Aorta (tissue), 5 donors: Measurements from ENCODE around the gene BUB1B. TPM values are rescaled to one million over a fixed set of nuclear protein-coding genes. Genes with fewer than 3 reads are reported as not detected.

Experiments
- ATAC-seq: fragments of 200-7000 bp; cut with Tn5 transposase; one replicate; pipeline ENCODE4 v1.9.1; 2022; ENCODE audit warnings: moderate library complexity; ENCODE audit not compliant: low FRiP score
- DNase-seq, 2 donors: peaks; one replicate each; pipeline ENCODE4 v3.0.0-alpha.2; 2020
- H3K27ac ChIP-seq, 2 donors: one replicate each; pipeline ENCODE4 v1.5.1; 2013; ENCODE audit warnings: low read length in 2 of 2, mild to moderate bottlenecking in 2 of 2, moderate library complexity in 2 of 2, control low read depth in 1 of 2, inconsistent platforms in 1 of 2, low read depth in 1 of 2
- H3K27me3 ChIP-seq, 2 donors: one replicate each; pipeline ENCODE4 v1.6.1; 2013; ENCODE audit warnings: control low read depth in 1 of 2, low read length in 1 of 2, mild to moderate bottlenecking in 1 of 2, moderate library complexity in 1 of 2; ENCODE audit not compliant: insufficient read depth in 2 of 2, control insufficient read depth in 1 of 2
- H3K36me3 ChIP-seq, 2 donors: one replicate each; pipeline ENCODE4 v1.6.1; 2013; ENCODE audit warnings: control low read depth in 1 of 2, low read length in 1 of 2, mild to moderate bottlenecking in 1 of 2; ENCODE audit not compliant: insufficient read depth in 2 of 2, control insufficient read depth in 1 of 2
- H3K4me1 ChIP-seq, 2 donors: one replicate each; pipeline ENCODE4 v1.6.1; 2013; ENCODE audit warnings: low read length in 2 of 2, control low read depth in 1 of 2, mild to moderate bottlenecking in 1 of 2, moderate library complexity in 1 of 2; ENCODE audit not compliant: insufficient read depth in 2 of 2, control insufficient read depth in 1 of 2
- H3K4me3 ChIP-seq, 2 donors: one replicate each; pipeline ENCODE4 v1.5.1; 2013; ENCODE audit warnings: low read length in 2 of 2, control low read depth in 1 of 2, mild to moderate bottlenecking in 1 of 2
- H3K9me3 ChIP-seq: one replicate; pipeline ENCODE4 v1.6.1; 2013; ENCODE audit warnings: mild to moderate bottlenecking, low read length; ENCODE audit not compliant: control insufficient read depth
- WGBS, 2 donors: extraction: QIAGEN DNeasy Blood & Tissue Kit; methylation state at CpG; one replicate each; pipeline ENCODE4 v1.1.7; 2013; 5-methylcytosine and 5-hydroxymethylcytosine counted together
- intact Hi-C, 2 donors: fragments of 100-400 bp; cut with DNase I; formaldehyde crosslinking; loops; one replicate each; pipeline versions ENCODE4 v1.14.2 to v1.15.0; 2022
- polyA plus RNA-seq, 2 donors: library from polyadenylated mRNA; stranded (reverse); fragments of 200-250 nt; gene quantifications; one replicate each; pipeline ENCODE4 v1.2.3, GENCODE V29; 2013
- total RNA-seq, 2 donors: library from RNA; stranded (reverse); fragmentation: NEBNext Ultra II Directional; extraction: Animal tissue kit (Norgen Biotek cat#: 25700); gene quantifications; one replicate each; pipeline ENCODE4 v1.2.1, GENCODE V29; 2021
- donor health status: healthy with polysubstance abuse.
- donor health status: Bipolar disorder and iron deficiency.
- donor health status: DM: no; HTN: no; CAD: no.
- donor health status: DM: no; HTN: no; CAD: no.
- donor health status: DM: yes; HTN: yes; CAD: no.

BUB1B gene
- total and polyA plus RNA-seq, 4 donors = 0.51 to 5.0 (median 1.9) TPM

DNA sequence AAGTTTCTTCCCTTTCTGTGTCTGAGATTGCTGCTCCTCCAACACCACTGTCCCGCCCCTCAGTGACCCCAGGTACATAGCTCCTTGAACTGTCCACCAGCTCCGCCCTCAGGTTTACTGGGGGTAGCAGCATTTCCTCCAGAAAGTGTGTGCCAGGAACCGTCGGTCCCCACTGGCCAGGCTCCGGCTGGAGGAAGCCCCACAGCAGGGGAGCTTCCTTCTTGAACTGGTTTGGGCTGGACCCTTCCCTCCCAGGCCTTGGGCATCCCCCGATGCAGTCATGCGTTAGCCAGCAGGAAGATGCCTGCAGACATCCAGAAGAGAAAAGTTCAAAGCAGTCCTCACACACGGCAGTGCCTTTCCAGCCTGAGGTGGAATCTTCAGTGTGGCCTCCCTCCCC, 97.7 kb downstream of the BUB1B start:
- no peaks in the 10 kb centered on the region for H3K9me3 ChIP-seq
- no peak overlapping the region for H3K27ac ChIP-seq
- no peaks in the 10 kb centered on the region for H3K36me3 ChIP-seq
- intact Hi-C loops = loop anchor here in 1 of 2 donors (10.0 kb wide), 1 partner anchor 56 kb away; no protein-coding TSS in a partner anchor
- H3K4me1 ChIP-seq = no peaks in the 10 kb centered on the region
- WGBS, 2 donors = 79 to 84% methylated on average over 8 of the region's 8 CpGs
- ATAC-seq (no peak), DNase-seq (peak in 1 of 2 donors; percentile 23)
- H3K4me3 ChIP-seq = no peak overlapping the region
- no peaks in the 10 kb centered on the region for H3K27me3 ChIP-seq

DNA sequence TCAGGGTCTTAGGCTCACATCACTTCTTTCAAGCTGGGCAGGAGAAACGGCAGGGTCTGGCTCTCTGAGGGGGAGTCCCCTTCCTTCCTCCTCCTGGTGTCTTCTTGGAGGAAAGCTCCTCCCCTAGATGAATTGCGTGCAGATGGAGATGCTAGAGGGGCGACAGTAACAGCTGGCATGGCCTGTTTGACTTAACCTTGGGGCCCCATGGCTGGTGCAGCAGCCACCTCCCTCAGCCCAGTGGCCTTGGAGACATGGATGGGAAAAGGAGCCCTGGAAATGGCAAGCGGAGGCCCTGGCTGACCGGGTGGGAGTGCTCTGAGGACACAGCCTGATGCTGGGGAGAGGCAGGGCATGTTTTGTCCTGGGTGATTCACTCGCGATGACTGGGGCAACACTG, 98.2 kb downstream of the BUB1B start:
- no peaks in the 10 kb centered on the region for H3K9me3 ChIP-seq
- H3K4me3 ChIP-seq = no peak overlapping the region
- H3K27me3 ChIP-seq = no peaks in the 10 kb centered on the region
- 88 to 89% methylated on average over 7 of the region's 7 CpGs for WGBS, 2 donors
- ATAC-seq (no peak), DNase-seq (peak in 1 of 2 donors; percentile 43)
- no peak overlapping the region for H3K27ac ChIP-seq
- H3K4me1 ChIP-seq = no peaks in the 10 kb centered on the region
- intact Hi-C loops = loop anchor here in 1 of 2 donors (10.0 kb wide), 1 partner anchor 56 kb away; no protein-coding TSS in a partner anchor
- no peaks in the 10 kb centered on the region for H3K36me3 ChIP-seq

DNA sequence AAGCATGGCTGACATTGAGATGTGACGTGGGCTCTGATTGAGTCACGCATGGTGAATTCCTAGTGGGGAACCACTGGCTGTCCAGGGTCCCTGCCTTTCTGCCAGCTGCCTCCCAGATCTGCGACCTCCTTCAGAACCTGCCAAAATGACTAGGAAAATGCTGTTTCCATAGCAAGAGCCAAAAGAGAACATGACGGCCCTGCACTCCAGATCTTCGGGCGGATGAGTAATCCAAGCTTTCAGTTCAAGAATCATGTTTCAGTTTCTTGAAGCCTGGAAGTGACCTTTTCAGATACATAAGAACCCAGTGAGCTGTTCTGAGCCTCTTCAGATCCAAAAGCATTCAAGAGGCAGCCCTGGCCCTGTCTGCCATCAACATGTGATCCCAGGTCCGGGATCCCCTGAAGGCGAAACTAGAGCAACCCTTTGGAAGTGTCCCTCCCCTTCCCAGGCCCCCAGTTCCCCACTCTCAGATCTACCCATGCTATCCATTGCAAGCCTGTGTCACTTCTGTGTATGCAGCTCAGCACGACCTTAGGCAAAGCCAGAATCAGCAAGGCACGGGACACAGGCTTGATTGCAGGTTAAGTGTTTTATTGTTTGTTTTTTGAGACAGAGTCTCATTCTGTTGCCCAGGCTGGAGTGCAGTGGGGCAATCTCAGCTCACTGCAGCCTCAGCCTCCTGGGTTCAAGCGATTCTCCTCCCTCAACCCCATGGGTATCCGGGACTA, 102.3 kb downstream of the BUB1B start:
- no peak for ATAC-seq
- H3K27me3 ChIP-seq = no peaks in the 10 kb centered on the region
- no peak overlapping the region for H3K4me3 ChIP-seq
- intact Hi-C loops = no loop called here
- H3K9me3 ChIP-seq = no peaks in the 10 kb centered on the region
- WGBS, 2 donors = 73 to 79% methylated on average over 12 of the region's 12 CpGs
- no peaks in the 10 kb centered on the region for H3K36me3 ChIP-seq
- no peaks in the 10 kb centered on the region for H3K4me1 ChIP-seq
- no peak for DNase-seq
- no peak overlapping the region for H3K27ac ChIP-seq

DNA sequence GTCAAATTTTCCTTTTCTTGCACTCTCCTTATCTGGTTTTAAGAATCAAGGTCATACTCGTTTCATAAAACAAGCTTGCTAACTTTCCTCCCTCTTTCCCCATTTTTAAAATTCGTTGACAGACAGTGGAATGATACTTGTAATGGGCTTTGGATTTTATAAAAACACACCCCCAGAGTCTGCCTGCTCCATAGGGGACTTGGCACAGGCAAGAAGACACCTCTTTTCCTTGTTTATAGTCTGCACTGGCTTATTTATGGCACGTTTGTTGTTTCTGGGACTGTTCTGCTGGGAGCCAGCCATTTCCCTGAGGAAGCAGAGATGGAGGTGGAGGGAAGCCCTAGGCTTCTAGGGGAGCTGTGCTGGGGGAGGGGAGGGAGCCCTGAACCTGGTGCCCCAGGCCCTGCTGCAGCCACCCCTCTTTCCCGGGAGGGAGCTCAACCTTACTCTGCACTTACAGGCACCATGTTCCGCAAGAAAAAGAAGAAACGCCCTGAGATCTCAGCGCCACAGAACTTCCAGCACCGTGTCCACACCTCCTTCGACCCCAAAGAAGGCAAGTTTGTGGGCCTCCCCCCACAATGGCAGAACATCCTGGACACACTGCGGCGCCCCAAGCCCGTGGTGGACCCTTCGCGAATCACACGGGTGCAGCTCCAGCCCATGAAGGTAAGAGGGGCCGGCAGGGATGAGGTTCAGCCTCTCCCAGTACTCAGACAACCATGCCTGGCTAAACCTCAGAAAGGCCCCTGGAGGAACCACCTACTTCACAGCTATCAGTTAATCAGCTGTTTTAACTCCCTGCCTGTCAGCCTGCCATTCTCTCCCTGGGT, 103.7 kb downstream of the BUB1B start:
- Histone ChIP-seq H3K27me3 (no peaks in the 10 kb centered on the region), H3K4me3 (no peak overlapping the region), H3K36me3 (no peaks in the 10 kb centered on the region), H3K9me3 (no peaks in the 10 kb centered on the region), H3K4me1 (no peaks in the 10 kb centered on the region), H3K27ac (no peak overlapping the region)
- WGBS, 2 donors = 82 to 87% methylated on average over 15 to 16 of the region's 16 CpGs
- DNase-seq (no peak), ATAC-seq (no peak)
- intact Hi-C loops = no loop called here

DNA sequence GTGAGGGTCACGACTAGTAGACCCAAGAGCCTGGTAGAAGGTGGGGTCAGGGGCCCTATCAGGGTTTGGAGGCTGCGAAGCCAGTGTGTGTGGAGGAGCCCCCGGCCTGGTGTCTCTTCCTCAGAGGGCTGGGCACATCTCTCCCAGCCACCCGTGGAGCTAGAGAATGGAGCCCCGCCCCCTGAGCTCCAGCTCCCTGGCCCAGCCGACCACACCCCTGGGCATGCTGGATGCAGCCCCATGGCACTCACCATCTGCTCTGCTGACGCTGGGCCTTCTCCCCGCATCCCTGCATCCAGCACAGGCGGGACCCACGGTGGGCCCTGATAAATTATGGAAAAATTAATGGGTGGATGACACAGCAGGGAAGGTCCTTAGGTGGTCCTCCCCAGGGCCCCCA, 104.5 kb downstream of the BUB1B start:
- no peaks in the 10 kb centered on the region for H3K9me3 ChIP-seq
- 86 to 88% methylated on average over 10 of the region's 10 CpGs for WGBS, 2 donors
- ATAC-seq = no peak
- no peaks in the 10 kb centered on the region for H3K36me3 ChIP-seq
- no peak overlapping the region for H3K27ac ChIP-seq
- DNase-seq = no peak
- no peaks in the 10 kb centered on the region for H3K4me1 ChIP-seq
- intact Hi-C loops = no loop called here
- no peaks in the 10 kb centered on the region for H3K27me3 ChIP-seq
- no peak overlapping the region for H3K4me3 ChIP-seq

DNA sequence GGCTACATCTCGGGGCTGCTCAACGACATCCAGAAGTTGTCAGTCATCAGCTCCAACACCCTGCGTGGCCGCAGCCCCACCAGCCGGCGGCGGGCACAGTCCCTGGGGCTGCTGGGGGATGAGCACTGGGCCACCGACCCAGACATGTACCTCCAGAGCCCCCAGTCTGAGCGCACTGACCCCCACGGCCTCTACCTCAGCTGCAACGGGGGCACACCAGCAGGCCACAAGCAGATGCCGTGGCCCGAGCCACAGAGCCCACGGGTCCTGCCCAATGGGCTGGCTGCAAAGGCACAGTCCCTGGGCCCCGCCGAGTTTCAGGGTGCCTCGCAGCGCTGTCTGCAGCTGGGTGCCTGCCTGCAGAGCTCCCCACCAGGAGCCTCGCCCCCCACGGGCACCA, 105.0 kb downstream of the BUB1B start:
- H3K27ac ChIP-seq = no peak overlapping the region
- WGBS, 2 donors = 95 to 96% methylated on average over 20 of the region's 20 CpGs
- intact Hi-C loops = no loop called here

DNA sequence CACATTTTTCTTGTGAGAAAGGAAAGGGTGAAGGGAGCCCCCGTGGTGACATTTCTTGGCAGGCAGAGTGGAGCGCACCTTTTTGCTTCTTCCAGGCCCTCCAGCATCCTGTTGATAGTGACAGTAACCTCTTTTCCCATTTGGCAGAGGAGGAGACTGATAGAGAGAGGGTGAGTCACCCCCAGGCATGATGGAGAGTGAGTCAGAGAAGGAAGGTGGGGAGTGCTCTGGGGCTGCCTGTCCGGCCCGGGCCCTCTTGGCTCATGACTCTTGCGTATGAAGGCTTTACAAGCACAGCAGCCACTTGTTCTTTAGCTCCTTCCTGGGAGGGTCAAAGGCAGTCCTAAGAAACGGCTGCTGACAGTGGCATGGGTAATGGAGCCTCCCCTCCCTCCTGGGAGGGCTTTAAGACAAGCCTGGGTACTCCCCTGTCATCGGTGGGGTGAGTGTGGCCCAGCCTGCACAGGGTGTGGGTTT, 106.0 kb downstream of the BUB1B start:
- intact Hi-C loops = no loop called here
- Histone ChIP-seq H3K27ac (no peak overlapping the region), H3K9me3 (no peaks in the 10 kb centered on the region), H3K27me3 (no peaks in the 10 kb centered on the region), H3K4me1 (no peaks in the 10 kb centered on the region), H3K4me3 (no peak overlapping the region), H3K36me3 (no peaks in the 10 kb centered on the region)
- DNase-seq (peak in 1 of 2 donors; percentile 80), ATAC-seq (peak; percentile 28)
- WGBS, 2 donors = 38 to 41% methylated on average over 7 of the region's 7 CpGs

More for the DNA sequence above, 105.0 kb downstream of the BUB1B start:
- Histone ChIP-seq H3K9me3 (no peaks in the 10 kb centered on the region), H3K36me3 (no peaks in the 10 kb centered on the region), H3K4me3 (no peak overlapping the region), H3K27me3 (no peaks in the 10 kb centered on the region), H3K4me1 (no peaks in the 10 kb centered on the region)
- DNase-seq = no peak
- ATAC-seq = no peak

DNA sequence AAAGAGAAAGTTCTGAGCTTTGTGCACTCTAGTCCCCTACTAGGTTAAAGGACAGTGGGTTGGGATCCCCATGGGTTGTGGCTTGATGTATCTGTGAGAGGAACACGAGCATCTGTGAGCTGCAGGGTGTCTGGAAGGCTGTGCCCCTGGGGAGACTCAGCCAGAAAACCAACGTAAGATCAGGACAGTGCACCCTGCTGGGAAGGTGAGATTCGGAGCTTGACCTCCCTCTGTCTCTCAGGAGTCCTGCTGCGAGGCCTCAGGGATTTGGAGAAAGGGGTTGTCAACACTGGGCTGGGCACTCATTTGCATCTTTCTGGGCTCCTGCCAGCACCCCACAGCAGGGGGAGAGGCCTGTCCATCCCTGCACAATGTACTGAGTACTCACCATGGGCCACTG, 106.8 kb downstream of the BUB1B start:
- DNase-seq = no peak
- H3K4me3 ChIP-seq = no peak overlapping the region
- no peak for ATAC-seq
- H3K36me3 ChIP-seq = no peaks in the 10 kb centered on the region
- H3K27me3 ChIP-seq = no peaks in the 10 kb centered on the region
- WGBS, 2 donors = 93 to 96% methylated on average over 4 of the region's 4 CpGs
- no peaks in the 10 kb centered on the region for H3K9me3 ChIP-seq
- intact Hi-C loops = no loop called here
- H3K27ac ChIP-seq = no peak overlapping the region
- no peaks in the 10 kb centered on the region for H3K4me1 ChIP-seq
